Measurements from ENCODE around the gene ZNF592.

DNA sequence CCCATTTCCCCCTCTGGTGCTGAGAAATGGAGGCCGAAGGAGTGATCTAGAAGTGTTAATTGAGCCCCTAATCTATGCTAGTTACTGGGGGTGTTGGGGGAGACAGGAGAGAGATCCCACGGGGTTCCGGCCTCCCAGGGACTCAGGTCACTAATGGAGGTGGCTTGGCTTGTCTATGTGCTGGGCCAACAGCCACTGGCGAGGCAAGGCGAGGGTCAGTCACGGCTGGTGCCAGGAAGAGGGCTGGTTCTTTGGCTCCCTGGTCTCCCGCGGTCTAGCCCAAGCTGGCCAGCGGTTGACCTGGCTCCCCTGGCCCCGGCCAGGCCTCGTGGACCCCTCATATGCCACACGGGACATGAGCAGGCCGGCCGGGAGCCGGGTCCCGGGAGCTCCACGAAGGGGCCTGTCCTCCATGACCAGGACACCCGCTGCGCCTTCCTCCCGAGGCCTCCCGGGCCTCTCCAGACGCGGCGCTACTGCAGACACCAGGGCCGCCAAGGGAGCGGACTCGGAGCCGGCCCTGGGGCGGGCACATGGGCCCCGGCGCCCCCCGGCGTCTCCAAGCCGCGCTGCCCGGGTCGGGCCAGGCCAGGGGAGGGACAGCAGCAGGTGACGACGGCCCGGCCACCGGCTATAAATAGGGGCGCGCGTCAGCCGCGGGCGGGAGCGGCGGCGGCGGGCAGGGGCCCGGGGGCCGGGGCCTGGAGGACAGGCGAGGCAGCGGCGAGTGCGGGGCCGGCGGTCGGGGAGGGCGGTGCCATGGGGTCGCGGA lies 68.5 kb downstream of the ZNF592 start, which contains the start of gene ALPK3:
- TF ChIP-seq, protein P1, sequence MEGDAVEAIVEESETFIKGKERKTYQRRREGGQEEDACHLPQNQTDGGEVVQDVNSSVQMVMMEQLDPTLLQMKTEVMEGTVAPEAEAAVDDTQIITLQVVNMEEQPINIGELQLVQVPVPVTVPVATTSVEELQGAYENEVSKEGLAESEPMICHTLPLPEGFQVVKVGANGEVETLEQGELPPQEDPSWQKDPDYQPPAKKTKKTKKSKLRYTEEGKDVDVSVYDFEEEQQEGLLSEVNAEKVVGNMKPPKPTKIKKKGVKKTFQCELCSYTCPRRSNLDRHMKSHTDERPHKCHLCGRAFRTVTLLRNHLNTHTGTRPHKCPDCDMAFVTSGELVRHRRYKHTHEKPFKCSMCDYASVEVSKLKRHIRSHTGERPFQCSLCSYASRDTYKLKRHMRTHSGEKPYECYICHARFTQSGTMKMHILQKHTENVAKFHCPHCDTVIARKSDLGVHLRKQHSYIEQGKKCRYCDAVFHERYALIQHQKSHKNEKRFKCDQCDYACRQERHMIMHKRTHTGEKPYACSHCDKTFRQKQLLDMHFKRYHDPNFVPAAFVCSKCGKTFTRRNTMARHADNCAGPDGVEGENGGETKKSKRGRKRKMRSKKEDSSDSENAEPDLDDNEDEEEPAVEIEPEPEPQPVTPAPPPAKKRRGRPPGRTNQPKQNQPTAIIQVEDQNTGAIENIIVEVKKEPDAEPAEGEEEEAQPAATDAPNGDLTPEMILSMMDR (IDR thresholded peaks at IDR 0.05; ENCODE audit: poor library complexity, severe bottlenecking), result no peak
- TF ChIP-seq SMC3 (conservative IDR thresholded peaks at IDR 0.05; ENCODE audit: poor library complexity) (no peak), EZH2 (IDR thresholded peaks at IDR 0.05; ENCODE audit: borderline replicate concordance, insufficient read depth, low read length, poor library complexity, severe bottlenecking) (no peak)
